Measurements from ENCODE around the gene RIMBP2. TPM values are rescaled to one million over a fixed set of nuclear protein-coding genes. Genes with fewer than 3 reads are reported as not detected.

Gene RIMBP2
- total and polyA plus RNA-seq, 2 experiments from 2014 or later: 0.31 to 0.37 TPM

DNA sequence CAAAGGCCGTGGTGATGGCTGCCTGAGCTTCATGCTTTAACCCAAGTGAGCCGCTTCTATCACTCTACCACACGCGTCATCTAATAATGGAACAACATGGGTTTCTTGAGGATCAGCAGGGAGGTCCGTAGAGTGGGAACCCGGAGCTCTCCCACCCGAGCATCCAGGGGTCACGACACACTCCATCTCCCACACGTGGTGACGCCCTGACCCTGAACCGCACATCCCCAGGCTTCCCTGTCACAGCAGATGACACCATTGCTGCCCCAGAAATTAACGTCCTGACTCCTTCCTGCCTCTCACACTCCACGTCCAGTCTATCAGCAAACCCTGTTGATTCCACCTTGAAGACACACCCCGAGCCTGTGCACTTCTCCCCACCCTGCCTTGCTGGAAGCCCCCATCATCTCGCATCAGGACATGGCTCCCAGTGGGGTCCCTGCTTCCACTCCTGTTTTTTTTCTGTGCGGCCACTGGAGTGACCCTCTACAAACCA is 215.2 kb downstream of the RIMBP2 start (continued):
- TF ChIP-seq, protein P1, sequence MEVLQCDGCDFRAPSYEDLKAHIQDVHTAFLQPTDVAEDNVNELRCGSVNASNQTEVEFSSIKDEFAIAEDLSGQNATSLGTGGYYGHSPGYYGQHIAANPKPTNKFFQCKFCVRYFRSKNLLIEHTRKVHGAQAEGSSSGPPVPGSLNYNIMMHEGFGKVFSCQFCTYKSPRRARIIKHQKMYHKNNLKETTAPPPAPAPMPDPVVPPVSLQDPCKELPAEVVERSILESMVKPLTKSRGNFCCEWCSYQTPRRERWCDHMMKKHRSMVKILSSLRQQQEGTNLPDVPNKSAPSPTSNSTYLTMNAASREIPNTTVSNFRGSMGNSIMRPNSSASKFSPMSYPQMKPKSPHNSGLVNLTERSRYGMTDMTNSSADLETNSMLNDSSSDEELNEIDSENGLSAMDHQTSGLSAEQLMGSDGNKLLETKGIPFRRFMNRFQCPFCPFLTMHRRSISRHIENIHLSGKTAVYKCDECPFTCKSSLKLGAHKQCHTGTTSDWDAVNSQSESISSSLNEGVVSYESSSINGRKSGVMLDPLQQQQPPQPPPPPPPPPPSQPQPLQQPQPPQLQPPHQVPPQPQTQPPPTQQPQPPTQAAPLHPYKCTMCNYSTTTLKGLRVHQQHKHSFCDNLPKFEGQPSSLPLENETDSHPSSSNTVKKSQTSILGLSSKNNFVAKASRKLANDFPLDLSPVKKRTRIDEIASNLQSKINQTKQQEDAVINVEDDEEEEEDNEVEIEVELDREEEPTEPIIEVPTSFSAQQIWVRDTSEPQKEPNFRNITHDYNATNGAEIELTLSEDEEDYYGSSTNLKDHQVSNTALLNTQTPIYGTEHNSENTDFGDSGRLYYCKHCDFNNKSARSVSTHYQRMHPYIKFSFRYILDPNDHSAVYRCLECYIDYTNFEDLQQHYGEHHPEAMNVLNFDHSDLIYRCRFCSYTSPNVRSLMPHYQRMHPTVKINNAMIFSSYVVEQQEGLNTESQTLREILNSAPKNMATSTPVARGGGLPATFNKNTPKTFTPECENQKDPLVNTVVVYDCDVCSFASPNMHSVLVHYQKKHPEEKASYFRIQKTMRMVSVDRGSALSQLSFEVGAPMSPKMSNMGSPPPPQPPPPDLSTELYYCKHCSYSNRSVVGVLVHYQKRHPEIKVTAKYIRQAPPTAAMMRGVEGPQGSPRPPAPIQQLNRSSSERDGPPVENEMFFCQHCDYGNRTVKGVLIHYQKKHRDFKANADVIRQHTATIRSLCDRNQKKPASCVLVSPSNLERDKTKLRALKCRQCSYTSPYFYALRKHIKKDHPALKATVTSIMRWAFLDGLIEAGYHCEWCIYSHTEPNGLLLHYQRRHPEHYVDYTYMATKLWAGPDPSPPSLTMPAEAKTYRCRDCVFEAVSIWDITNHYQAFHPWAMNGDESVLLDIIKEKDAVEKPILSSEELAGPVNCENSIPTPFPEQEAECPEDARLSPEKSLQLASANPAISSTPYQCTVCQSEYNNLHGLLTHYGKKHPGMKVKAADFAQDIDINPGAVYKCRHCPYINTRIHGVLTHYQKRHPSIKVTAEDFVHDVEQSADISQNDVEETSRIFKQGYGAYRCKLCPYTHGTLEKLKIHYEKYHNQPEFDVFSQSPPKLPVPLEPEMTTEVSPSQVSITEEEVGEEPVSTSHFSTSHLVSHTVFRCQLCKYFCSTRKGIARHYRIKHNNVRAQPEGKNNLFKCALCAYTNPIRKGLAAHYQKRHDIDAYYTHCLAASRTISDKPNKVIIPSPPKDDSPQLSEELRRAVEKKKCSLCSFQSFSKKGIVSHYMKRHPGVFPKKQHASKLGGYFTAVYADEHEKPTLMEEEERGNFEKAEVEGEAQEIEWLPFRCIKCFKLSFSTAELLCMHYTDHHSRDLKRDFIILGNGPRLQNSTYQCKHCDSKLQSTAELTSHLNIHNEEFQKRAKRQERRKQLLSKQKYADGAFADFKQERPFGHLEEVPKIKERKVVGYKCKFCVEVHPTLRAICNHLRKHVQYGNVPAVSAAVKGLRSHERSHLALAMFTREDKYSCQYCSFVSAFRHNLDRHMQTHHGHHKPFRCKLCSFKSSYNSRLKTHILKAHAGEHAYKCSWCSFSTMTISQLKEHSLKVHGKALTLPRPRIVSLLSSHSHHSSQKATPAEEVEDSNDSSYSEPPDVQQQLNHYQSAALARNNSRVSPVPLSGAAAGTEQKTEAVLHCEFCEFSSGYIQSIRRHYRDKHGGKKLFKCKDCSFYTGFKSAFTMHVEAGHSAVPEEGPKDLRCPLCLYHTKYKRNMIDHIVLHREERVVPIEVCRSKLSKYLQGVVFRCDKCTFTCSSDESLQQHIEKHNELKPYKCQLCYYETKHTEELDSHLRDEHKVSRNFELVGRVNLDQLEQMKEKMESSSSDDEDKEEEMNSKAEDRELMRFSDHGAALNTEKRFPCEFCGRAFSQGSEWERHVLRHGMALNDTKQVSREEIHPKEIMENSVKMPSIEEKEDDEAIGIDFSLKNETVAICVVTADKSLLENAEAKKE (CRISPR knock-in tag; IDR thresholded peaks at IDR 0.05): no peak
- TF ChIP-seq, protein P2, sequence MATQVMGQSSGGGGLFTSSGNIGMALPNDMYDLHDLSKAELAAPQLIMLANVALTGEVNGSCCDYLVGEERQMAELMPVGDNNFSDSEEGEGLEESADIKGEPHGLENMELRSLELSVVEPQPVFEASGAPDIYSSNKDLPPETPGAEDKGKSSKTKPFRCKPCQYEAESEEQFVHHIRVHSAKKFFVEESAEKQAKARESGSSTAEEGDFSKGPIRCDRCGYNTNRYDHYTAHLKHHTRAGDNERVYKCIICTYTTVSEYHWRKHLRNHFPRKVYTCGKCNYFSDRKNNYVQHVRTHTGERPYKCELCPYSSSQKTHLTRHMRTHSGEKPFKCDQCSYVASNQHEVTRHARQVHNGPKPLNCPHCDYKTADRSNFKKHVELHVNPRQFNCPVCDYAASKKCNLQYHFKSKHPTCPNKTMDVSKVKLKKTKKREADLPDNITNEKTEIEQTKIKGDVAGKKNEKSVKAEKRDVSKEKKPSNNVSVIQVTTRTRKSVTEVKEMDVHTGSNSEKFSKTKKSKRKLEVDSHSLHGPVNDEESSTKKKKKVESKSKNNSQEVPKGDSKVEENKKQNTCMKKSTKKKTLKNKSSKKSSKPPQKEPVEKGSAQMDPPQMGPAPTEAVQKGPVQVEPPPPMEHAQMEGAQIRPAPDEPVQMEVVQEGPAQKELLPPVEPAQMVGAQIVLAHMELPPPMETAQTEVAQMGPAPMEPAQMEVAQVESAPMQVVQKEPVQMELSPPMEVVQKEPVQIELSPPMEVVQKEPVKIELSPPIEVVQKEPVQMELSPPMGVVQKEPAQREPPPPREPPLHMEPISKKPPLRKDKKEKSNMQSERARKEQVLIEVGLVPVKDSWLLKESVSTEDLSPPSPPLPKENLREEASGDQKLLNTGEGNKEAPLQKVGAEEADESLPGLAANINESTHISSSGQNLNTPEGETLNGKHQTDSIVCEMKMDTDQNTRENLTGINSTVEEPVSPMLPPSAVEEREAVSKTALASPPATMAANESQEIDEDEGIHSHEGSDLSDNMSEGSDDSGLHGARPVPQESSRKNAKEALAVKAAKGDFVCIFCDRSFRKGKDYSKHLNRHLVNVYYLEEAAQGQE (IDR thresholded peaks at IDR 0.05; ENCODE audit: unreplicated experiment): no peak
- TF ChIP-seq JUNB (IDR thresholded peaks at IDR 0.05; ENCODE audit: unreplicated experiment): no peak

- H3K4me3 ChIP-seq: no peak overlapping the region
- H3K27ac ChIP-seq (ENCODE audit: low read depth): no peak overlapping the region
- H3F3A ChIP-seq (replicated peaks; ENCODE audit: low read depth): no peaks in the 10 kb centered on the region
- H3K36me3 ChIP-seq (ENCODE audit: insufficient read depth): no peaks in the 10 kb centered on the region
- Mint-ChIP-seq H3K4me3 (no peak overlapping the region), H3K4me1 (no peaks in the 10 kb centered on the region), H3K36me3 (ENCODE audit: low read depth) (peaks cover 47% of the 10 kb centered on the region), H3K27me3 (ENCODE audit: insufficient read depth, low read depth, poor library complexity) (peaks cover 2% of the 10 kb centered on the region), H3K27ac (no peak overlapping the region), H3K9me3 (peaks cover 99% of the 10 kb centered on the region)
- H3K4me1 ChIP-seq (ENCODE audit: insufficient read depth): no peaks in the 10 kb centered on the region
- no peaks in the 10 kb centered on the region for H4K20me1 ChIP-seq (replicated peaks; ENCODE audit: insufficient read depth)
- no peaks in the 10 kb centered on the region for H3K79me2 ChIP-seq (replicated peaks; ENCODE audit: insufficient read depth)
- no peaks in the 10 kb centered on the region for H3K27me3 ChIP-seq (ENCODE audit: insufficient read depth)
- DNase-seq (ENCODE audit: low spot score) (no peak), ATAC-seq (no peak)
- no peak overlapping the region for H3K4me2 ChIP-seq
- H3K9me2 ChIP-seq (ENCODE audit: insufficient read depth): no peaks in the 10 kb centered on the region
- no peak overlapping the region for H2AFZ ChIP-seq
- TF ChIP-seq ETS1 (IDR thresholded peaks at IDR 0.05) (no peak), JUNB (IDR thresholded peaks at IDR 0.05; ENCODE audit: unreplicated experiment) (no peak), EZH2phosphoT487 (IDR thresholded peaks at IDR 0.05; ENCODE audit: unreplicated experiment) (no peak), EZH2 (IDR thresholded peaks at IDR 0.05; ENCODE audit: low read depth, unreplicated experiment) (no peak), ZNF114 (CRISPR knock-in tag; IDR thresholded peaks at IDR 0.05) (no peak), ZNF331 (CRISPR knock-in tag; IDR thresholded peaks at IDR 0.05; ENCODE audit: low read depth) (no peak), POLR2AphosphoS5 (IDR thresholded peaks at IDR 0.05; ENCODE audit: low read depth) (no peak), STAT1 (IDR thresholded peaks at IDR 0.05; ENCODE audit: unreplicated experiment) (no peak), NANOG (IDR thresholded peaks at IDR 0.05; ENCODE audit: borderline replicate concordance) (no peak)
These were observed 216.6 kb downstream of the RIMBP2 start for GRCh38 chr12:130499474-130499873.
